NCI-H2107 treated with DMSO at 0.1 percent for 48 hours (cell line): Measurements from ENCODE around the gene PLCB2.

Experiments used
- DNase-seq: peaks from one replicate; lab custom pipeline; 2025; ENCODE audit not compliant: unreplicated experiment; lab: John Stamatoyannopoulos, UW

The PLCB2 gene

GRCh38 chr15:40239404-40239692 is 68.4 kb downstream of the PLCB2 start:
- no peak for DNase-seq

GRCh38 chr15:40238532-40239403 is 69.0 kb downstream of the PLCB2 start, which contains the start of gene PAK6:
Gene PAK6 (plus strand): TSS chr15:40239063. CDS start chr15:40264786, 25,723 bp downstream.
- DNase-seq = peak; percentile 36
